ENCODE measurements around the gene SMIM9.

The SMIM9 gene

GRCh38 chrX:154834562-154834961 is at the start of gene SMIM9:
SMIM9 (minus strand) TSS chrX:154834662; CDS start chrX:154830856, 3,806 bp downstream.
- no peak for TF ChIP-seq GATA3 (IDR thresholded peaks at IDR 0.05; ENCODE audit: low read depth, low read length)
- TF ChIP-seq GATA2 (IDR thresholded peaks at IDR 0.05; ENCODE audit: low read depth, low read length): no peak

DNA sequence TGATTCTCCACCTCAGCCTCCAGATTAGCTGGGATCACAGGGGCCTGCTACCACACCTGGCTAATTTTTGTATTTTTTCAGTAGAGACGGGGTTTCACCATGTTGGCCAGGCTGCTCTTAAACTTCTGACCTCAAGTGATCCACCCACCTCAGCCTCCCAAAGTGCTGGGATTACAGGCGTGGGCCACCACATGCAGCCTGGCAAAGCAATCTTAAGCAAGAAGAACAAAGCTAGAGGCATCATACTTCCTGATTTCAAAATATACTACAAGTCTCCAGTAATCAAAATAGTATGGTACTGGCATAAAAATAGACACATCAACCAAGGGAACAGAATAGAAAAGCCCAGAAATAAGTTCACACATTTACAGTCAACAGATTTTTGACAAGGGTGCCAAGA is 38.9 kb upstream of the SMIM9 start:
- TF ChIP-seq GATA3 (IDR thresholded peaks at IDR 0.05; ENCODE audit: low read depth, low read length) (no peak), GATA2 (IDR thresholded peaks at IDR 0.05; ENCODE audit: low read depth, low read length) (no peak)

GRCh38 chrX:154855256-154855655 is 20.8 kb upstream of the SMIM9 start:
- TF ChIP-seq GATA2 (IDR thresholded peaks at IDR 0.05; ENCODE audit: low read depth, low read length) (no peak), GATA3 (IDR thresholded peaks at IDR 0.05; ENCODE audit: low read depth, low read length) (no peak)

GRCh38 chrX:154850957-154851611 is 16.6 kb upstream of the SMIM9 start:
- TF ChIP-seq GATA2 (IDR thresholded peaks at IDR 0.05; ENCODE audit: low read depth, low read length) (no peak), GATA3 (IDR thresholded peaks at IDR 0.05; ENCODE audit: low read depth, low read length) (no peak)

- TF ChIP-seq GATA3 (IDR thresholded peaks at IDR 0.05; ENCODE audit: low read depth, low read length): no peak
- TF ChIP-seq GATA2 (IDR thresholded peaks at IDR 0.05; ENCODE audit: low read depth, low read length): no peak
Observed at GRCh38 chrX:154840856-154841255, 6.4 kb upstream of the SMIM9 start.

DNA sequence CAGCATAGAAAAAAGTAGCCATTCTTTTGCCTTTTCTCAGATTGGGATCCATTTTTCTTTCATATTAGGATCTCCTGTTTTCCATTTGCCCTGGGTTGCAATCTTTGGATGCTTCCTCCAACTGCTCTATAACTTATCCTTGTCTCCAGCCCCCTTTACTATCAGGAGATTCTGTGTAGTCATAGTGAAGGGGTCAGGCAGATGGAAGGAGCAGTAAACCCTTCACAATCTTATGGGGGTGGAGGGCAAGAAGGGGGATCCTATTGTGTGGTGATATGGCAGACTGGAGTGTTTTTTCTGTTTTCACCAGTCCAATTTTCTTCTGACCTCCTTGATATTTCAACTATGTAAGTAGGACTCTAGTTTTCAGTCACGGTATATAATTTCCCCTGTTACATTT is 1.7 kb upstream of the SMIM9 start:
- TF ChIP-seq GATA3 (IDR thresholded peaks at IDR 0.05; ENCODE audit: low read depth, low read length) (no peak), GATA2 (IDR thresholded peaks at IDR 0.05; ENCODE audit: low read depth, low read length) (no peak)

- TF ChIP-seq GATA2 (IDR thresholded peaks at IDR 0.05; ENCODE audit: low read depth, low read length): no peak
- no peak for TF ChIP-seq GATA3 (IDR thresholded peaks at IDR 0.05; ENCODE audit: low read depth, low read length)
Observed at GRCh38 chrX:154833746-154834274, 652 bp downstream of the SMIM9 start.

- TF ChIP-seq GATA3 (IDR thresholded peaks at IDR 0.05; ENCODE audit: low read depth, low read length): no peak
- TF ChIP-seq GATA2 (IDR thresholded peaks at IDR 0.05; ENCODE audit: low read depth, low read length): no peak
Observed at GRCh38 chrX:154829926-154830442, 4.5 kb downstream of the SMIM9 start.

GRCh38 chrX:154829134-154829533 is 5.3 kb downstream of the SMIM9 start:
- TF ChIP-seq GATA2 (IDR thresholded peaks at IDR 0.05; ENCODE audit: low read depth, low read length): no peak
- TF ChIP-seq GATA3 (IDR thresholded peaks at IDR 0.05; ENCODE audit: low read depth, low read length): no peak

DNA sequence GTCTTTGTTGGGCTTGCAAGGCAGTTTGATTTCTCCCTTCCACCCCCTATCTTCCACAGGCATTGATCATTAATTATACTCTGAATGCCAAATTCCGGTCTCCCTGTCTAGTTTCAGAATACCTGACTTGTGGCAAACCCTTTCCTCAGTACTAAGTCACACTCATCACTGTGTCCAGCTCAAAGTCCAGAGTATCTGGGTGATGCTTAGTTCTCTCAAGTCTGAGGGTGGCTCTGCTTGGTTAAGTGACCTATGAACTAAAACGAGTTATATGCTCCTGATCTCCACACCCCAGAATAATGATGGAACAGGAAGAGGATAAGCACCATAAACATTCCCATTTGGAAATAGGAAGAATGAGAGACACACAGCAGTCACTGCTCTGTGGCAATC is 6.5 kb downstream of the SMIM9 start:
- TF ChIP-seq GATA3 (IDR thresholded peaks at IDR 0.05; ENCODE audit: low read depth, low read length) (no peak), GATA2 (IDR thresholded peaks at IDR 0.05; ENCODE audit: low read depth, low read length) (no peak)

- no peak for TF ChIP-seq GATA3 (IDR thresholded peaks at IDR 0.05; ENCODE audit: low read depth, low read length)
- TF ChIP-seq GATA2 (IDR thresholded peaks at IDR 0.05; ENCODE audit: low read depth, low read length): no peak
Observed at GRCh38 chrX:154827194-154828015, 7.1 kb downstream of the SMIM9 start.

DNA sequence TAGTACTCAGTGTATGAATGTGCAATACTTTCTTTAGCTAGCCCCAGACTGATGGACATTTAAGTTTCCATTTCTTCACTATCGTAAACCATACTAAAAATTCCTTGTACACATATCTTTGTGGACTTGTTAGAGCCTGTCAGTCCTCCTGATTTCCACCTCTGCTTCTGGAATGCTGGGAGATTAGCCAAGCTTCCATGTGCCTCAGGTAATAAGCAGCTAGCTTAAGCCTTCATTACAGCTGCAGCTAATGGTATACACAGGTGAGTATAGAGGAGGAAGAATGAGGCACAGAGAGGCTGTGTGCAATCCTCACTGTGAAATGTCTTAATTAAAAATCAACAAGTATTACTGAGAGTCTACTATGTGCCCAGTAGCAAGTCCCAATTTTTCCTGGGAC is 9.8 kb downstream of the SMIM9 start:
- TF ChIP-seq GATA2 (IDR thresholded peaks at IDR 0.05; ENCODE audit: low read depth, low read length): no peak

- TF ChIP-seq GATA3 (IDR thresholded peaks at IDR 0.05; ENCODE audit: low read depth, low read length) (no peak), GATA2 (IDR thresholded peaks at IDR 0.05; ENCODE audit: low read depth, low read length) (no peak)
Observed at GRCh38 chrX:154822029-154822428, 12.4 kb downstream of the SMIM9 start.

DNA sequence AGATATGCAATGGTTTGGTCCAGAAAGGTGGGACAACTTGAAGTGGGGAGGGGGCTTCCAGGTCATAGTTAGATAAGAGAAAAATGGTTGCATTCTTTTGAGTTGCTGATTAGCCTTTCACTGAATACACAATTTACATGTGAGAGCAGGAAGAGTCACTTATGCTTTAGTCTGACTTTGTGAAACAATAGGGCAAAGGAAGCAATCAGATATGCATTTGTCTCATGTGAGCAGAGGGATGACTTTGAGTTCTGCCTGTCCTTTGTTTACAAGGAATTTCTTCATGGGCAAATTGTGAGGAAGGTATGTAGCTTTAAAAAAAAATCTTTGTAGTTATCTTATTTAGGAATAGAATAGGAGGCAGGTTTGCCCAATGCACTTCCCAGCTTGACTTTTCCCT is 12.9 kb downstream of the SMIM9 start:
- TF ChIP-seq GATA2 (IDR thresholded peaks at IDR 0.05; ENCODE audit: low read depth, low read length) (no peak), GATA3 (IDR thresholded peaks at IDR 0.05; ENCODE audit: low read depth, low read length) (no peak)

Measured in SH-SY5Y (cell line).